Nasal cavity respiratory epithelium epithelial cell of viscerocranial mucosa (primary cell): ENCODE measurements around the gene ZBTB39. TPM values are rescaled to one million over a fixed set of nuclear protein-coding genes. Genes with fewer than 3 reads are reported as not detected.

ENCODE experiments used
- total RNA-seq: library from RNA; depleted of rRNA; stranded (reverse); fragments of >200 nt; gene quantifications from 2 replicates; pipeline ENCODE4 v1.2.3, GENCODE V29; 2014

ZBTB39 gene
- 8.2 and 9.7 TPM in 2 replicates for total RNA-seq

GRCh38 chr12:57005980-57006808, at the start of gene ZBTB39:
Gene ZBTB39 (minus strand): TSS chr12:57006546. CDS start chr12:57004917, 1,629 bp downstream.

GRCh38 chr12:57049890-57050289, 43.5 kb upstream of the ZBTB39 start, which contains the start of gene MYO1A:
Gene MYO1A (minus strand): TSS chr12:57050129. CDS start chr12:57048323, 1,806 bp downstream.

GRCh38 chr12:57016348-57016747, 10.0 kb upstream of the ZBTB39 start, which contains the start of gene TAC3:
Gene TAC3 (minus strand): TSS chr12:57016529. CDS start chr12:57015797, 732 bp downstream.

GRCh38 chr12:56957229-56958052, 48.9 kb downstream of the ZBTB39 start, which contains the start of gene RDH16:
Gene RDH16 (minus strand): TSS chr12:56957608. CDS start chr12:56957462, 146 bp downstream.

Other genes with a start within 250 kb of the ZBTB39 start
- under 0.01 and 1.6 TPM in 2 replicates for gene HSD17B6, start 243.2 kb downstream of the ZBTB39 start, total RNA-seq
- 0.28 and 2.7 TPM in 2 replicates for gene SDR9C7, start 72.1 kb downstream of the ZBTB39 start, total RNA-seq
- gene RDH16, start 48.9 kb downstream of the ZBTB39 start, total RNA-seq = 0.34 and 6.3 TPM in 2 replicates
- gene TAC3, start 10.0 kb upstream of the ZBTB39 start, total RNA-seq = not detected in 2 replicates
- gene MYO1A, start 43.6 kb upstream of the ZBTB39 start, total RNA-seq = 0.14 and 0.34 TPM in 2 replicates
- gene NEMP1, start 72.2 kb upstream of the ZBTB39 start, total RNA-seq = 4.8 and 11.6 TPM in 2 replicates
- gene NAB2, start 82.6 kb upstream of the ZBTB39 start, total RNA-seq = 22.9 and 54.0 TPM in 2 replicates
- 30.8 and 102 TPM in 2 replicates for gene STAT6, start 104.8 kb upstream of the ZBTB39 start, total RNA-seq
- 26.3 and 294 TPM in 2 replicates for gene LRP1, start 121.9 kb upstream of the ZBTB39 start, total RNA-seq
- not detected in 2 replicates for gene LRP1-AS, start 141.1 kb upstream of the ZBTB39 start, total RNA-seq
- 1.0 and 14.2 TPM in 2 replicates for gene NXPH4, start 210.2 kb upstream of the ZBTB39 start, total RNA-seq
- gene SHMT2, start 223.2 kb upstream of the ZBTB39 start, total RNA-seq = 379 and 408 TPM in 2 replicates
- 0.34 and 0.36 TPM in 2 replicates for gene STAC3, start 244.6 kb upstream of the ZBTB39 start, total RNA-seq